GM13976 (cell line): ENCODE results near the gene HIVEP3.

Experiments used
- DNase-seq: peaks from one replicate; pipeline ENCODE4 v3.0.0; 2012; ENCODE audit warnings: low spot score
- CTCF ChIP-seq: IDR thresholded peaks from 2 replicates; pipeline ENCODE4 v1.5.1; 2012; ENCODE audit warnings: borderline replicate concordance, mild to moderate bottlenecking; ENCODE audit not compliant: insufficient read depth; ENCODE audit errors: extremely low read depth, missing control alignments, control extremely low read depth
- in situ Hi-C: fragments of 300-500 bp; cut with MboI; formaldehyde crosslinking; loops from one replicate; pipeline ENCODE4 v1.12.0; 2022; ENCODE audit warnings: low sequenced_read_pairs, mixed read lengths, inconsistent platforms; ENCODE audit not compliant: unreplicated experiment

Gene HIVEP3

GRCh38 chr1:41847733-41848132 lies 71.0 kb downstream of the HIVEP3 start:
- in situ Hi-C loops: no loop called here
- no peak for DNase-seq

GRCh38 chr1:41846625-41847405 lies 71.9 kb downstream of the HIVEP3 start:
- no peak for DNase-seq
- no peak for TF ChIP-seq CTCF
- in situ Hi-C loops: no loop called here

More at GRCh38 chr1:41847733-41848132, 71.0 kb downstream of the HIVEP3 start:
- TF ChIP-seq CTCF: no peak

GRCh38 chr1:41844781-41845272 lies 73.9 kb downstream of the HIVEP3 start:
- in situ Hi-C loops: no loop called here
- DNase-seq: no peak
- no peak for TF ChIP-seq CTCF

GRCh38 chr1:41844255-41844654 lies 74.5 kb downstream of the HIVEP3 start:
- no peak for DNase-seq
- in situ Hi-C loops: no loop called here

GRCh38 chr1:41842993-41843755 lies 75.5 kb downstream of the HIVEP3 start:
- no peak for TF ChIP-seq CTCF
- DNase-seq: no peak
- in situ Hi-C loops: no loop called here

More at GRCh38 chr1:41844255-41844654, 74.5 kb downstream of the HIVEP3 start:
- no peak for TF ChIP-seq CTCF

- no peak for TF ChIP-seq CTCF
- in situ Hi-C loops: no loop called here
- no peak for DNase-seq
These were observed 76.4 kb downstream of the HIVEP3 start for GRCh38 chr1:41842326-41842725.
